Stimulated activated CD8-positive, alpha-beta memory T cell treated with anti-CD3 and anti-CD28 coated beads, Interleukin-4, amount 100 ng/mL, for 48 hours (primary cell): ENCODE results near the gene HOXA6.
A peak's percentile ranks its signal among the peaks of the same experiment; 100 is the strongest.

ENCODE experiments used
- DNase-seq: peaks from one replicate; pipeline ENCODE4 v3.0.0-alpha.2; 2020

The HOXA6 gene

DNA sequence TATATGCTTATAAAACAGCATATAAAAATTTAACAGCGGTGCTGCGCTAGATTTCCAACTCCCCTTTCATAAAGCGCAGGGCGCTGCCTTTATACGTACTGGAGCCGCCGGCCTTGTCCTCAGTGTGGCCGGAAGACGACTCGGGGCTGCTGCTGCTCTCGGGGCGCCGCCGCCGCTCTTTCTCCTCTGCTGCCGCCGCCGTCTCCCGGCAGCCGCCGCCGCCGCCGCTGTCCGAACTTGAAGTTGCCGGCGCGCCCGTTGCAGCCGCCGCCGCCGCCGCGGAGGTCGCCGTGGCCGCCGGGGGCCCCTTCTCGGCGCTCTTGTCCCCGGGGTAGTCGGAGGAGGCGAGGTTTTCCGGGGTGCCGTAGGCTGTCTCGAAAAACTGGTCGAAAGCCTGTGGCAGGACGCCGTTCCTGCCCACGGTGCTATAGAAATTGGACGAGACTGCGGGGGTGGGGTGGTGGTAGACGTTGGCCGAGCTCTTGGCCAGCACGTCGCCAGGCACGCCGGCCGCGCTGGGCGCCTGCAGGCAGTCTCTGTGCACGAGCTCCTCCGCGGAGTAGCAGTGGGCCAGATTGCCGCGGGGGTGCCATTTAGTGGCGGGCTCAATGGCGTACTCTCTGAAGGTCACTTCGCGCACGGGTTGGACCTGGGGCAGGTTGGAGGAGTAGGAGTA is 36.9 kb upstream of the HOXA6 start:
- DNase-seq: peak; percentile 43

DNA sequence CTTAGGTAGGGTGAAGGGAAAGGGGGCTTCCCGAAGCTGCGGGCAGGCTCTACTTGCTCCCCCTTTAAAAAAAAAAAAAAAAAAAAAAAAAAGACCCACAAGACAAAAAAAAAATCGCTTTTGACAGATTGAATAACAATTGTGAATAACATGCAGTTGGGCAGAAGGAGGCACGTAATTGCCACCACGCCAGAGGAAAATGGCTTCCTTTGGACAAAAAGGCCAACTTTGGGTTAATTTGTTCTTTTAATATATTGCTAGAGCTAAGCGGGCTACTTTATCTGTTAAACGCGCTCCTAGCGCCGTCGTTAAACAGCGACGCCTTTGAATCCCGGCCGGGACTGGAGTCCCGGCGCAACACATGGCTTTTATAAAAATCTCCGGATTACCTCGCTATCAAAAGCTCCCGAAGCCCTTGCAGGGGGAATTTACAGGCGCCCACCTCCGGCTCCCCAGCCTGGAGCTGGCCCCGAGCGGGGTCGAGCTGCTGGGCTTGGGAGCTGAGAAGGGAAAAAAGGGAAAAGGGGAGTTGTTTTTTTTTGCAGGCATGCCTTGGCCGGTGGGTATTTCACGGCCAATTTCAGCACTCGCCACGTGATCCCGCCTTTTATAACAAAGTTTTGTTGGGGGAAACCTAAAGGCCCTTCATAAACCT is 36.2 kb upstream of the HOXA6 start:
- DNase-seq: peak; percentile 25

DNA sequence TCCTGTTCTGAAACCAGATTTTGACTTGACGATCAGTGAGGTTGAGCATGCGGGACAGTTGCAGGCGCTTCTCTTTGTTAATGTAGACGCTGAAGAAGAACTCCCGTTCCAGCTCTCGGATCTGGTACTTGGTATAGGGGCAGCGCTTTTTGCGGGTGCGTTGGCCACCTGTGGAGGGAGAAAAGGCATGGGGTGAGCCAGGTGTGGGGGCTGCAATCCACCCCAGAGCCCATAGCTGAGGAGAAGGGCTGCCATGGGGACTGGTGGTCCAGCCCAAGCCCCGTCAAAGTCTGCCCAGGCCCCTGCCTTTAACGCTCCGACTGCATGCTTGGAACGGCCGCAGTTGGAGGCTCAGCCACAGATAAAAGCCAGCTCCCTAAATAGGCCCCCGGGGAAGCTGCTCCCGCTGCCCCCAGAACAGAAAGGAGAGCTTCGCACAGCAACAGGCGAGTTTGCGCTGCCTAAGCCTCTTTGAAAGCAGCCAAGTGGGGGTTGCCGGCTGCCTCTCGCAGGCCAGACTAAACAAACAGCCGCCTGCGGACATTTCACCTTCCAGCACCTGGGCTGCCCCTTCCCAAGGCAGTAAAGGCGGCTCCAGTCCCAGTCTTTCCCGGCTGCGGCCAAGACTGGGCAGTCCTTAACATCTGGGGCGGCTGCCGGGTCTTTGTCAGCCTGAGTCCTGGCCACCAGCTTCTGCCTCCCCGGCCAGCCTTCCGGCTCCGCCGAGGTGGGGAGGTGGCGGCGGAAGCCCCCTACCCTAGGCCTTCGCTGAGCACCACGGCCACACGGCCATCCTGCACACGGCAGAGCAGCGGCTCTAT is 35.5 kb upstream of the HOXA6 start:
- peak; percentile 23 for DNase-seq

DNA sequence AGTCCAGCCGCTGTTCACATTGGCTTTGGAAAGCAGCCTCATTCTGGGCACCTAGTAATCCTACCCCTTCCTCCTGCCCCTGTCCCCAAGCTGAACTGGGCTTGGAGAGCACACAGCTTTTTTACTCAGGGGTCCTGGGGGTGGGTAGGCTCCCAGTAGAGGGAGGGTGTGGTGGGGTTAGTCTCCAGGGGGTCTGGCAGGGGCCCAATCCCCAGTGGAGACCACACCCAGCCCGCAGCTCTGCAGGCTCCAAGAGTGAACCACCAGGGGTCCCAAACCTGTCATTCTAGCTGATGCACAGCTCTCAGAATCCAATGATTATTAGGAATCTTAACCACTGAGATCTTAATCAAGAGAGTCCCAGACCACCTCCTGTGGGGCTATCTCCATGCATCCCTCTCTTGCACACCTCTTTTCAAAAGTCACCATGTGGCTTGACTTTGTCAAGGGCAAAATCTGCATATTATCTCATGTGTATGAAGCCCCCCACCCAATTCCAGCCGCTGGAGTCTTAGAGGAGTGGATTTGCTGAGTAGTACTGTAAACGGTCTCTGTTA is 34.8 kb upstream of the HOXA6 start:
- no peak for DNase-seq

DNA sequence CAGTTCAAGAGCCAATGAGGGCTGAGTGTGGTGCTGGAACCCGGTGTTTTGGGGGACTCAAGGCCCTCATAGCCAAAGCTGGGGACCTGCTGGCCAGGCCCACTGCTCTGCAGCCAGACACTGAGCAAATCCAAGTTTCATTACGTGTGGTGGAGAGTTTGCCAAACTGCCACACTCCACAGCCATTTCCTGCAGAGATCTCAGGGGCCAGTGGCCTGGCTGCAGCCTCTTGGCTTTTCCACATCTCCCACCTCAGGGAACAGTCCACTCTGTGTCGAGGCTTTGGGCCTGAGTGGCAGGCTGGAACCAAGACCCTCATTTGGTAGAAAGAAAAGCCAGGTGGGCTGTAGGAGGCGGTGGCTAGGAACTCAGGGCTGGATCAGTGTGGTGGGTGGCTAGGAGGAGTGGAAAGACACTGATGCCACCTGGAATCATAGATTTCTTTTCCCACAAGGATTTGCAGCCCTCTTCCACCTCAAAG is 34.3 kb upstream of the HOXA6 start:
- DNase-seq: peak; percentile 12

DNA sequence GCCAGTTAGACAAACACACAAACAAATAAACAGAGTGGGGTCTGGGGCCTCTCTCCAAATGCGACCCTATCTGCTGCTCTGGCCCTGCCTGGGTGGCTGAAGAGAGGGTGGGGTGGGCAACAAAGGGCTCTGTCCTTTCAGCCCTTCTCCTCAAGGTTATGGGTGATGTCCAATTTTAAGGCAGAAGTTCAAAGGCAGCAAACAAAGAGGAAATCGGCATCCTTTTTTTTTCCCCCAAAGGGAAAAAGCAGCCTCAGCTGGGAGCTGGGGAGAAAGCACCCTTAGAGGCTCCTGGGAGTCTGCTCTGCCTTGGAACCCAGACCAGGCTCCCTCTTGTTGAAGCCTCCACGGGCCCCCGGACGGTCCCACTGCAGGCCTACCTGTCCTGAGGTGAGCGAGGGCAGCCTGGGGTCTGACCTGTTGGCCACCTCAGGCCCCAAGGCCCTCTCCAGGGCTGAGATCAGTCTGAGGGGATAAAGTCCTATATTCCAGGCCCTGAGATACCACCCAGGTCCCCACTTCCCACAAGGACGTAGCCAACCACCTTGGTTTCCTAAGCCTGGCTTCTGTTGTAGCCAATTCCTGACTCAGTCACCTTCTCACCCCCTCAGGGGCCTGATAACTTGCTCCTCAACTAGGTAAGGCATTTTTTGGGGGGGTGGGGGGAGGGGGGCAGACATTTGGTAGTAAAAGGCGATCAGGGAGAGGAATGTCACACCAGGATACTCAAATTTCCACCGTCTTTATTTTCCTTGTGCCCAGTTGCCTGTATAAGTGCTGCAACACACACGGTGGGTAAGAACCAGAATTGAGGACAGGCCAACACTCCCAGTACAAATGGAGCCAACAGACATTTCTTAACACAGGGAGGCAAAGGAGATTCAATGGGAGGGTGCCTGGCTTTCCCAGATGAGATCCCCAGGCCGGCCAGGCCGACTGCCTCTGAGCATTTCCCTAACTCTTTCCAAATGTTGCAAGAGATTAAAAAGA is 33.2 kb upstream of the HOXA6 start:
- DNase-seq: peak; percentile 21

DNA sequence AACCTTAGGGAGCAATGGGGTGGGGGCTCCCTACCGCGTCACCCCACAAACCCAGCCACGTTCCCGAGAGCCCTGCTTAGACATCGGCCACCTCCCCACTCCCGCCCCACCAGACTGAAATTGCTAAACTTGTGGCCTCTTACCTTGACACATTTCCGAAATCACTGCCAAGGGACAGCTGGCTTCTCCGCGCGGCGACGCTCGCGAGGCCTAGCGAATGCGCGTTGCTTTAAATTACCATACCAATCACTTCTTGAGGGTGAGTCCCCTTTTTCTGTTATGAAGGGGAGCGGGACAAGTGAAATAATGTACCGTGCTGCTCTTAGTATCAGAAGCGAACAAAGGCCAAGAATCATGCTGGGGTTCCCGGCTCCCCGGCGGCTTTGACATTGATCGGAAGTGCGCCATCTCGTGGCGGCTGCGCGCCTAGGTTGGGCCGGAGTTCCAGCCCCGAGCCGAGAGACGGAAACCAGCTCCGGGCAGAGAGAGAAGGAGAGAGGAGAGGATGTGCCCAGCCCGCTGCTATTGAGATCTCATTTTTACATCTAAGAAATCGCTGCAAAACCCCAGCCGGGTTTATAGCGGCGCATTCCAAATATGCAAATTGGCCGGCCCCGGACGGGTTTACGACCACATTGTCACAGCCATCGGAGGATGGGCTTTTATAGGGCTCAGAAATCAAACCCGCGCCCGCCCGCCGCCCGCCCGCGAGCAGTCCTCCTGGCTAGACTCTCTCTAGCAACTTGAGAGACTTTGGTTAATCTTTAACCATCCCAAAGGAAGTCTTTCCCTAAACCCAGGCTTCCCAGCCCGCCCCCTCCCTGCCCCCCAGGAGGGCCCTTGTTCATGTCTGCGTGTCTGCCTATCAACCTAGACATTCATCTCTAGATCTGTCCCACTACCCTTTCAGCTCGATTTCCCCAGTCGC is 32.2 kb upstream of the HOXA6 start:
- DNase-seq: peak; percentile 79

DNA sequence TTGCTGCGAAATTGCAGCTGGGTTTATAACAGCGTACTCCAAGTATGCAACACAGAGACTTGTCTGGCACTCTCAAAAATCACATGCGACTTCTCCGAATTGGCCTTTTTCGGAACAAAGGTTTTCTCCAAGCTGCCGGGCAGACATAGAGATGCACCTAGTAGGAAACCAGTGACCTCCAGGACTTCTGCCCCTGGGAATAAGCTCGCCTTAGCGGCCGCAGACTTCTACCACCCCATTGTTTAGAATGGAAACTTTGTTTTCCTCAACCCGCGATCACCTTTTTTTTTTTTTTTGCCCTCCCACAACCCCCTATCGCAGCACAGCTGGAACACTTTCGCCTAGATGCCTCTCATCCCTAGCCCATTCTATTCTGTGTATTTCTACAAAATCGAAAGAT is 31.5 kb upstream of the HOXA6 start:
- no peak for DNase-seq

DNA sequence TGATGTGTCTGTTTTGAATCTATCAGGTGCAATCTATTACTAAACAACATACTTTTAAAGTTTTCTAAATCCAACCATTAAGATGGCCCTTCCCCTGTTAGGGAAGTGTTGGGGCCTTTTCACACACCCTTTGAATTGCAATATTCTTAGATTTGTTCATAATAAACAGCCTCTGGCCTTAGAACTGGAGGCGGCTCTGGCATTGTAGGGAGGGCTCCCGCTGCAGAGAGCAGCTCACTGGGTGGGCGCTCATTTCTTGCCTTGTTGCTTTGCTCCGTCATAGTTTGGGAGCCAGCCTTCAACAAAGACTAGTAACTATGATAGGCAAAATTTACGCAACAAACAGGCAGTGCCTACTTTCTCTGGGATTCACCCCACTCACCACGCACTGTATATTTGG is 30.8 kb upstream of the HOXA6 start:
- no peak for DNase-seq

DNA sequence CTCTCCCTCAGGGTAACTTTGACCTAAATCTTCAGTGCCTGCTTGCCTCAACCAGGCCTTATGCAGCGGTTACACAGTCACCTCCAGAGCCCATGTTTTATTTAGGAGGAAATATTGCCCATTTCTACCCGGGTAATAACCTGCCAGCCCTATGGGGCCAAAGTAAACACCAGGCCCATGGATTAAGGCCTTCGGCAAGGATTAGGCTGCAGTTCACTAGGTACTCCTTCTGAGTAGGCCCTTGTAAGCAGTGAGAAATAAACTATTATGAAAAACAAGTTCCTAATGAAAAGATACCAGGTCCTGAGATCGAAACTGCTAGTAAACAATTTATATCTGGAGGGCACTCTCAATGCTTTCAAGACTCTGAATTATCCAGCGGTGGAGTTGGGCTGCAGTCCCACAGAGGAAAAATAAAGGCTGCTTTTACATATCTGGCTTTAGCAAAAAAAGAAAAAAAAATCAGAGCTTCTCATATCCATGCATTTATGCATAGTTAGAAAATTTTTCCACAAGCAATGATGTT is 30.3 kb upstream of the HOXA6 start:
- DNase-seq: no peak

DNA sequence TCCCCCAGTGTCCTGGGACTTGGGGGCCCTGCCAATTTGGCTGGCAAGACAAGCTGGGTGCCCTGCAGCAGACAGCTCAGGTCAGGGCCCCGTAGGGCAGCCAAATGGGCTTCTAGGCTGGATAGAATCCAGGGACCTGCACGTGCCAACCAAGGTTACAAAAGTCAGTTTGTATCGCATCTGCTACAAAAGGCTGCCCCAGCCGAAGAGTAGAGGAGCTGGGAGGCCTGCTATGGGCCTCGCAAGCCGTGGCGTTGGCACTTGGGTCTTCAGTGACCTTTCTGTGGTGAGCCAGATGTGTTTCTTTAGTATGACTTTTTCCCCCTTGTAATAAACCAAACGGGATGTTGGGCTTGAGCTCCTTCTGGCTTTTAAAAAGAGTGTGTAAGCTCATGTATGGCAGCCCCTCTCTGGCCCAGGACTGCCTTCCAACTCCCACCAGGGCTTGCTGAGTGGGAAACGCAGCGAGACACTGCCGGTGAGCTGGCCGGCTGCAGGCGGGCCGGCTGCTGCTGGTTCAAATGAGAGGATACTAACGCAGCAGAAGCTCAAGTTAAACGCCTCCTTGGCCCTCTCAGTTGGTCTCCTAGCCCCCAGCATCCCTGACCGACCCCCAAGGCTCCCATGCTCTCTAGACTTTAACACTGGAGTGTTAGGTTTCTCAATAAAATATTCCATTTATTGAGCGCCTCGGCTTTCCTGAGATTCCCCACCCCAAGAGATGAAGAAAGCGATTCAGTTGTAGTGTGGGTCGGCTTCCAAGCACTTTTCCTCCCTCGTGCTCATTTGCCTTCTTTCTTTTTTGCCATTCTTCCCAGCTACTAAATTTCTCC is 29.6 kb upstream of the HOXA6 start:
- peak; percentile 17 for DNase-seq

DNA sequence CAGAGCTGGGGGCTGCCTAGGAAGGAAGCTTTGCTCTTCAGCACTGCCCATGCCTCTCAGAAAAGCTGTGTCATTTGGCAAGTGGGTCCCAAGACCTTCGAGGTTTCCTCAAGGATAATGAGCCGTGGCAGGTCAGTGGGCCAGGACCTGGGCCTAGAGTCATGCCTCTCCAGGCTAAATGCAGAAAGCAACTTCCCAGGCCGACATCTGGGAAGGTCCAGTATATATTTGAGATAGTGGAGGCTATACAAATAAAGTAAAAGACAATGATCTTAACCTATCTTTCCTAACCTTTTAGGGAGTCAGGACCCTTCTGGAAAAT is 28.9 kb upstream of the HOXA6 start:
- DNase-seq: peak; percentile 10

DNA sequence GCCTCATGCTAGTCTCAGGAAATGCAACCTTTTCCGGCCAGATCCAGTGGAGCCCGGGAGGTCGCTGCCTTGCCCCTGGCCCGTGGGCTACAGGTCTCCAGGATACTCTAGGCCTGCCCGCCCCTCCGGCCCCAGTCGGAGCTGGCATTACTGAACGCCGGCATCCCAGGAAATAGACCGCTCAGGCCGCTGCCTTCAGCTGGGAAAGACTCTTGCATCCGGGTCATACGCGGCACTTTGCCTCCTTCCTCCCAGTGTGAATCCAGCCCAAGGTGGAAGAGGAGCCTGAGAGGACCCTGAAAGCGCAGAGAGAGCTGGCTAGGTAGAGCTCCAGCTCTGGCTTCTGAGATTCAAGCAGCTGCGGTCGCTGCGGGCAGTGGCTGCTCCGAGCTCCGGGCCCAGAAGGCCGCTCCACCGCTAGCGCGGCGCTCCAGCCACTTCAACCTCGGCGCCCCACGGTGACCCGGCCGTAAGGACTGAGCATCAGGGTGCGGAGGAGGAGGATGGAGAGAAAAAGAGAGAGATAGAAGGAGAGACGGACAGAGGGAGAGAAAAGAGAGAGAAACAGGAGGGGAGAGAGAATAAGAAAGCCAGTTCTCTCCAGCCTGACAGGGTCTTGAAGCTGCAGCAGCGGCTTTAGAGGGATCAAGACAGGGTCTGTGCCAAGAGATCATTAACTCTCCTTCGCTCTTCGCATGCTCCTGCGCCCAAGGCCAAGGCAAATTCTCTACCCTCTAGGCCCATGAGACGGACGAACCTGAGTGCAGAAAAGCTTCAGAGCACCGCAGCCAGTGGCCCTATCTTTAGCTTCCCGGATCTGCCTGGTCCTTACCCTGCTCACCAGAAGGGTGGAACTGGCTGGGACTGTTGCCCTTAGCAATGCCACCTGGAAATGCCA is 28.3 kb upstream of the HOXA6 start:
- peak; percentile 16 for DNase-seq

DNA sequence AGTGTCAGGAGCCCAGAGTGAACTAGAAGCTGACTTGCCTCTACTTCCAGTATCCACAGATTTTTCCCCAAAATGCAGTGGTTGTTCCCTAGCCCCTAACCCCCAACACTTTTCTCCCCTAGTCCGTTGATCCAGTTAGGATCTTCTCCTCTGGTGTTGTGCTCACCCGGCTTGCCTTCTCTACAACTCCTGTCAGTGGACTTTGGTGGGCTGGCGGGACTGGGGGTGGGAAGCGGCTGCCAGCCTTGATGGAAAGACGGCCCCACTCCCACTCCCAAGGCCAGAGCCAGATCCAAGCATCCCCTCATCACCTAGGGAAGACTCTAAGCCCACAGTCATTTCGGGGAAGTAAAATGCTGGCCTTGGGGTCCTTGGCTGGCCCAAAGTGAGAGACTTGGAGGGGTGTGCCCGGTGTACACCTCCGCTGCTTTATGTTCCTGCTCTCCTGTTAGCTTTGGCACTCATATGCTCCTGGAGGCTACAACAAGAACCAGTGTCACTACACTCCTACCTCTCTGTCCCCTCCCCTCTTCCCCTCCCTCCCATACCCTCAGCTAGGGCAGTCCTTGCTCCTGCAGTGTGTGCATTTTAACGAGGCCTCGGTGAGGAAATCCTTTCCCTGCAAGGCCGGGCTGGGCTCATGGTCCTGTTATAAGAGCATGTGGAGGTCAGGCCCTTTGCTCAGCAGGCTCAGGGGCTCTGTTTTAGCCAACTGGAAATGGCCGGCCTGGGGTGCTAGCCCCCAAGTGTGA is 27.5 kb upstream of the HOXA6 start:
- peak; percentile 20 for DNase-seq

DNA sequence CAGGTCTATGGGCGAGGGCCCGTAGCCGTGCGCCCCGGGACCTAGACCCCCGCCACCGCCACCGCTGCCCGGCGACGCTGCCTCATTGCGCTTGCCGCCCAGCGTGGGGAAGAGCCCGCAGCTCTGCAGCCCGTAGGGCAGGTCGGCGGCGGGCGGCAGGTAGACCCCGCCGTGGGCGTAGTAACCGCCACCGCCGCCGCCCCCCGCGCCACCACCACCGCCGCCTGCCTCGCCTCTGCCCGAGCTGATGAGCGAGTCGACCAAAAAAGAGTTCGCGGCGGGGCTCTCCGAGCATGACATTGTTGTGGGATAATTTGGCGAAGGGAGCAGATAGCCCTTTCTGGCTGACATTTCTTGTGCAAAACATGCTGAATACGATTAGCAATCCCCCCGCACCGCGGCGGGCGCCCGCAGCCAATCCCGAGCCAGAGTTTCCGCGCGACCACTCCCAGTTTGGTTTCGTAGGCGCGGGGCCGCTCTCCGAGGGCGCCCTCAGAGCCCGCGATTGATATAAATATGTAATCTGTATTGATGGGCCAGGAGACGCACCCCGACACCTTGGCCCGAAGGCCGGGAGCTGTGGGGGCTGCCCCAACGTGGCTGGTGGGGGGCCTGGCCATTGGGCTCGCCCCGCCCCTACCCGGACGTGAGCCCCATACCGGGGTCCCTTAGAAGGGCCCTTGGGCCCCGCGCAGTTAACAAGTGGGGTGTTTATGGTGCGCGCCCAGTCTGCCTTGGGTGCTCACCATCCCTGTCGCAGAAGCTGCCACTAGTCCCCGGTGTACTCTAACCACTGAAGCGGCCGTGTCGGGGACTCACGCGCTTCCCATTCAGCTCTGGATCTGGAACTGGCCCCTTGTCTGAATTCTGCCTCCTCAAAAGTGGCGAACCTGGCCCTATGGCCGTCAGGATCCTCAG is 26.6 kb upstream of the HOXA6 start, which contains the start of gene HOXA10:
Gene HOXA10 (minus strand): TSS at position 365 of the 918 bp plus-strand sequence. CDS start 14 bp downstream, at position 351.
- peak; percentile 22 for DNase-seq

DNA sequence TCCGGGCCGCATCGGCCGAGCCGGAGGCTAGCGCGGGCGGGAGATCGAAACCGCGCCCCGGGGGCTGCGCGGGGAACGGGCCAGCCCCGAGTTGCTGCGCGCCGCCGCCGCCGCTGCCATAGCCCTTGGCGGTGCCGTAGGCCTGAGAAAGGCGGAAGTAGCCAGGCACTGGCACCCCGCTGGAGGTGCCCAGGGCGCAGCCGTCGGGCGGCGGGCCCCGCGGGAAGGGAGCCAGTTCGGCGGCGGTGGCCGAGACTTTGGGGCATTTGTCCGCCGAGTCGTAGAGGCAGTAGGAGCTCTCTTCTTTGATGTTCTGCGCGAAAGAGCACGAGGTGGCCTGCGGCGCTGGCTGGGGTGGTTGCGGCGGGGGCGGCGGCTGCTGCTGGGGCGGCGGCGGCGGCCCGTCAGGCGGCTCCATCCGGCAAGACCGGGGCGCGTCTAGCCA is 26.0 kb upstream of the HOXA6 start:
- no peak for DNase-seq
